GM10248 (cell line): ENCODE data around the gene GPR108.
"Not testable (repeated sequence)": the region's sequence is repeated elsewhere in the genome, so short reads cannot be mapped to it uniquely, and the experiment has no call there.

Source experiments
- CTCF ChIA-PET: fragments of 300-600 bp; sonication (Branson Sonifier 250); formaldehyde crosslinking; extraction: SDS; loops from one replicate; lab custom pipeline; 2021; ENCODE audit warnings: antibody characterized with exemption; lab: Yijun Ruan, JAX
- POLR2A ChIA-PET: fragments of 350-650 bp; sonication (Branson Sonifier 250); formaldehyde crosslinking; extraction: SDS; loops from one replicate; lab custom pipeline; 2020; ENCODE audit warnings: antibody characterized with exemption; lab: Yijun Ruan, JAX
- DNase-seq: peaks from one replicate; pipeline ENCODE4 v3.0.0; 2012; ENCODE audit errors: extremely low spot score
- TF ChIP-seq, protein P1 (sequence below): IDR thresholded peaks from 2 replicates; pipeline ENCODE4 v1.5.1; 2012; ENCODE audit warnings: mild to moderate bottlenecking, low read depth; ENCODE audit errors: extremely low read depth, missing control alignments, control extremely low read depth

GPR108 gene

DNA sequence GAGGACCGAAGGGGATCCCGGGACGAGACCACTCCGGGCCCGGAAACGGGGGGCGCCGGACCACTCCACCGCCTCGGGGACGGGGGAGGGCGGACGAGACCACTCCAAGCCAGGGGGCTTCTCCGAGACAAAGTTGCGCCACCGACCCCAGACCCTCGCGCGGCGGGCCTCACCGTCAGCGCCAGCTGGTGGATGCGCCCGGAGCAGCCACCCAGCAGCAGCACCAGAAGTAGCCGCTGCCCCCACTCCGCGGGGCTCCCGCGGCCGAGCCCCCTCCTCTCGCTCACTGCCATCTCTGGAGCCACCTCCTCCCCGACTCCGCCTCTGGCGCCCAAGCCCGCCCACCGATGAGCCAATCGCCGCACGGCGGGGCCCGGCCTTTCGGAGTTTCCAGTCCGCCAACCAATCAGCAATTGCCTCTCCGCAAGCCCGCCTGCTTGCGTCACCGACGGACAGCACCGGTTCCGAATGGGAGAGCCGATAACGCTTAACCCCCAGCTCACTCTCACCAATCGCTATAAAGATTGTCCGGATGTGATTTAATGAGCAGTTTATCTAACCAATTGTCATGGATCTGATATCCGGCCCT is at the start of gene GPR108:
GPR108 (minus strand) TSS at position 297 of the 589 bp plus-strand sequence; CDS start at position 293, 4 bp downstream.
- ChIA-PET POLR2A (interaction anchor here (0.6 to 1.8 kb wide), 5 partner anchors 36 to 207 kb away, joined by 3 to 8 read pairs (median 4); partner anchors contain the start of gene TNFSF9), CTCF (interaction anchor here (1.0 to 7.3 kb wide), 23 partner anchors 10 to 297 kb away, joined by 3 to 124 read pairs (median 6); partner anchors contain the start of genes C3 and VAV1)
- DNase-seq, result peak; percentile 98
- TF ChIP-seq, protein P1, sequence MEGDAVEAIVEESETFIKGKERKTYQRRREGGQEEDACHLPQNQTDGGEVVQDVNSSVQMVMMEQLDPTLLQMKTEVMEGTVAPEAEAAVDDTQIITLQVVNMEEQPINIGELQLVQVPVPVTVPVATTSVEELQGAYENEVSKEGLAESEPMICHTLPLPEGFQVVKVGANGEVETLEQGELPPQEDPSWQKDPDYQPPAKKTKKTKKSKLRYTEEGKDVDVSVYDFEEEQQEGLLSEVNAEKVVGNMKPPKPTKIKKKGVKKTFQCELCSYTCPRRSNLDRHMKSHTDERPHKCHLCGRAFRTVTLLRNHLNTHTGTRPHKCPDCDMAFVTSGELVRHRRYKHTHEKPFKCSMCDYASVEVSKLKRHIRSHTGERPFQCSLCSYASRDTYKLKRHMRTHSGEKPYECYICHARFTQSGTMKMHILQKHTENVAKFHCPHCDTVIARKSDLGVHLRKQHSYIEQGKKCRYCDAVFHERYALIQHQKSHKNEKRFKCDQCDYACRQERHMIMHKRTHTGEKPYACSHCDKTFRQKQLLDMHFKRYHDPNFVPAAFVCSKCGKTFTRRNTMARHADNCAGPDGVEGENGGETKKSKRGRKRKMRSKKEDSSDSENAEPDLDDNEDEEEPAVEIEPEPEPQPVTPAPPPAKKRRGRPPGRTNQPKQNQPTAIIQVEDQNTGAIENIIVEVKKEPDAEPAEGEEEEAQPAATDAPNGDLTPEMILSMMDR, result no peak

DNA sequence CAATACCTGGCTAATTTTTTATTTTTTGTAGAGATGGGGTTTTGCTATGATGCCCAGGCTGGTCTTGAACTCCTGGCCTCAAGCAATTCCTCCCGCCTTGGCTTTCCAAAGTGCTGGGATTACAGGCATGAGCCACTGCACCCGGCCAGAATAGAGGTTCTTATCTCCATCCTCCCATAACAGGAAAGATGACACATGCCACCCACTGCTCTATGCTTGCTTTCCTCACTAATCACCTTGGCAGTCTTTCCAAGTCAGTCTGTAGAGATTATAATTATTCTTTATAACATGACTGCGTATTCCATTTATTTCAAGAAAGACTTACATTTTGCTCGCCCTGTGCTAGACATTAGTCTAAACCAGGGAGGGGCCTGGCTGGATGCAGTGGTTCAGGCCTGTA is 41.8 kb upstream of the GPR108 start:
- CTCF ChIA-PET, result interaction anchor here (1.5 kb wide), 1 partner anchor 148 kb away, joined by 4 read pairs; no protein-coding TSS in a partner anchor
- TF ChIP-seq, protein P1, result no peak
- no peak for DNase-seq
- POLR2A ChIA-PET, result interaction anchor here (0.7 kb wide), 2 partner anchors 27 to 407 kb away, joined by 3 to 4 read pairs; partner anchors contain the start of gene ALKBH7

DNA sequence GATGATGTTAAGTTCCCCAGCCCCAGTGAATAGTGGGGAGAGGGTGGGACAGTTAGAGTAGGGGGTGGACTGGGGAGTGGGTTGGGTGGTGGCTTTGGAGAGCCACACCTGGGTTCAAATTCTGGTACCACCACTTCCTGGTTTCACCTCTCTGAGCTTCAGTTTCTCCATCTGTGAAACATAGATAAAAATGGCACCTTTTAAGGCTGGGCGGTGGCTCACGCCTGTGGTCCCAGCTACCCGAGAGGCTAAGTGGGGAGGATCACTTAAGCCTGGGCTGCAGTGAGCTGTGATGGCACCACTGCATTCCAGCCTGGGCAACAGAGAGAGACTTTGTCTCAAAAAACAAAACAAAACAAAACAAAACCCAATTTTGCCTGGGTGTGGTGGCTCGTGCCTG is 41.0 kb upstream of the GPR108 start:
- DNase-seq, result no peak
- TF ChIP-seq, protein P1, result no peak
- POLR2A ChIA-PET, result no interaction called here
- CTCF ChIA-PET, result interaction anchor here (1.5 kb wide), 1 partner anchor 147 kb away, joined by 4 read pairs; no protein-coding TSS in a partner anchor

DNA sequence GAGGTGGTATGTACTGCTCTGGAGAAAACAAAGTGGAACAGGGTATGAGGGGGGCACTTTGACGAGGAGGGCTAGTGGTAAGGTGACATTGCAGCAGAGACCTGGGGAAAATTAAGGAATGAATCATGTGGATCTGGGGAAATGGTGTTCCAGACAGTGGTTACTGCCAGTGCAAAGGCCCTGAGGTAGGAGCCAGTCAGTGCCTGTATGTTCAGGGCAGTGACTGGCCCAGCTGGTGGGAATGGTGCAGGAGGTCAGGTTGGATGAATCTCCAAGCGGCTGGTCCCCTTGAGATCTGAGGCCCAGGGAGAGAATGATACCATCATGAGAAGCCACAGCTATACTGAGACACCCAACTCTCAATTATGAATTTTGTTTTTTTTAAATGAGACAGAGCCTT is 40.1 kb upstream of the GPR108 start:
- POLR2A ChIA-PET, result no interaction called here
- TF ChIP-seq, protein P1, result no peak
- CTCF ChIA-PET, result no interaction called here

DNA sequence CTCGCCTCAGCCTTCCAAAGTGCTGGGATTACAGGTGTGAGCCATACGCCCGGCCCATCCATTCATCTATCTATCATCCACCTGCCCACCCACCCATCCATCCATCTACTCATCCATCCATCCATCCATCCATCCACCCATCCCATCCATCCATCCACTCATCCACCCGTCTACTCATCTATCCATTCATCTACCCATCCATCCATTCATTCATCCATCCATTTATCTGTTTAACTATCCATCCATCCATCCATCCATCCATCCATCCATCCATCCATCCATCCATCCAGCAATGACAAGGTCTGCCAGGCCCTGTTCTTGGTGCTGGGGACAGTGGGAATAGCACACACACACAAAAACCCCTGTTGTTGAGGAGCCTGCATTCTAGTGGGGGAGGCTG is 39.6 kb upstream of the GPR108 start:
- ChIA-PET POLR2A (no interaction called here), CTCF (no interaction called here)
- no peak for DNase-seq
- TF ChIP-seq, protein P1, result no peak

More for the DNA sequence above, 40.1 kb upstream of the GPR108 start:
- DNase-seq, result no peak

DNA sequence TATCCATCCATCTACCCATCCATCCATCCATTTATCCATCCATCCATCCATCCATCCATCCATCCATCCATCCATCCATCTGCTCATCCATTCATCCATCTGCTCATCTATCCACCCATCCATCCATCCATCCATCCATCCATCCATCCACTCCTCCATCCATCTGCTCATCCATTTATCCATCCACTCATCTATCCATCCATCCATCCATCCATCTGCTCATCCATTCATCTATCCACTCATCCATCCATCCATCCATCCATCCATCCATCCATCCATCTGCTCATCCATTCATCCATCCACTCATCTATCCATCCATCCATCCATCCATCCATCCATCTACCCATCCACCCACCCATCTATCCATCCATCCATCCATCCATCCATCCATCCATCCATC is 38.7 kb upstream of the GPR108 start:
- POLR2A ChIA-PET, CTCF ChIA-PET, DNase-seq: not testable (repeated sequence)
